HT-29 (cell line): ENCODE data around the gene JPH4. TPM values are rescaled to one million over a fixed set of nuclear protein-coding genes. Genes with fewer than 3 reads are reported as not detected.
"Not testable (repeated sequence)": the region's sequence is repeated elsewhere in the genome, so short reads cannot be mapped to it uniquely, and the experiment has no call there.

Experiments
- DNase-seq: peaks from one replicate; pipeline ENCODE4 v3.0.0-alpha.2; 2015; ENCODE audit warnings: low spot score
- total RNA-seq: library from RNA; depleted of rRNA; stranded (reverse); fragments of >200 nt; shearing (Covaris generic); gene quantifications from 2 replicates; pipeline ENCODE4 v1.2.3, GENCODE V29; 2014

The JPH4 gene
- total RNA-seq, 1 experiment from 2014 or later: not detected

- no peak for DNase-seq
Measured at GRCh38 chr14:23547924-23548323, 30.7 kb downstream of the JPH4 start.

GRCh38 chr14:23546450-23547035, 32.0 kb downstream of the JPH4 start:
- no peak for DNase-seq

- no peak for DNase-seq
Measured at GRCh38 chr14:23545740-23546365, 32.7 kb downstream of the JPH4 start.

GRCh38 chr14:23544511-23545447, 33.8 kb downstream of the JPH4 start:
- DNase-seq: no peak

GRCh38 chr14:23543403-23543802, 35.2 kb downstream of the JPH4 start:
- DNase-seq: no peak

GRCh38 chr14:23542261-23542660, 36.3 kb downstream of the JPH4 start:
- DNase-seq: no peak

- DNase-seq: no peak
Measured at GRCh38 chr14:23540141-23540469, 38.5 kb downstream of the JPH4 start.

GRCh38 chr14:23539248-23540140, 39.1 kb downstream of the JPH4 start:
- peak; percentile 43 for DNase-seq

- DNase-seq: no peak
Measured at GRCh38 chr14:23538785-23539184, 39.8 kb downstream of the JPH4 start.

- no peak for DNase-seq
Measured at GRCh38 chr14:23538050-23538718, 40.4 kb downstream of the JPH4 start.

- no peak for DNase-seq
Measured at GRCh38 chr14:23537351-23538049, 41.1 kb downstream of the JPH4 start.

- not testable (repeated sequence) for DNase-seq
Measured at GRCh38 chr14:23536906-23537305, 41.7 kb downstream of the JPH4 start.

GRCh38 chr14:23536494-23536893, 42.1 kb downstream of the JPH4 start:
- DNase-seq: no peak

- no peak for DNase-seq
Measured at GRCh38 chr14:23535943-23536342, 42.6 kb downstream of the JPH4 start.

GRCh38 chr14:23533652-23534435, 44.7 kb downstream of the JPH4 start:
- DNase-seq: no peak

- no peak for DNase-seq
Measured at GRCh38 chr14:23532658-23533057, 45.9 kb downstream of the JPH4 start.

- DNase-seq: no peak
Measured at GRCh38 chr14:23531391-23531790, 47.2 kb downstream of the JPH4 start.

GRCh38 chr14:23530375-23531055, 48.1 kb downstream of the JPH4 start:
- DNase-seq: no peak

GRCh38 chr14:23529016-23529415, 49.6 kb downstream of the JPH4 start:
- no peak for DNase-seq
